Adrenal gland (tissue), 12 donors: ENCODE results near the gene FAIM. TPM values are rescaled to one million over a fixed set of nuclear protein-coding genes. Genes with fewer than 3 reads are reported as not detected.

ENCODE experiments used
- DNase-seq, 7 donors: peaks; one replicate each; pipeline ENCODE4 v3.0.0-alpha.2; 2019 to 2020
- H3K27ac ChIP-seq, 5 donors: fragments of 200-600 bp; sonication (generic) in 4 of 5; 1 replicate in 3 of 5; 2 replicates in 2 of 5; pipeline versions ENCODE4 v1.5.1 to v1.8.0; 2016 to 2020; ENCODE audit warnings: mild to moderate bottlenecking in 1 of 5
- H3K27me3 ChIP-seq: fragments of 200-600 bp; 2 replicates; pipeline ENCODE4 v1.8.0; 2021
- H3K36me3 ChIP-seq, 2 donors: fragments of 200-600 bp; replicated peaks in 1 of 2; 1 replicate in 1 of 2; 2 replicates in 1 of 2; pipeline versions ENCODE4 v1.5.1 to v1.8.0; 2018 to 2022
- H3K4me1 ChIP-seq, 2 donors: fragments of 200-600 bp; replicated peaks in 1 of 2; 1 replicate in 1 of 2; 2 replicates in 1 of 2; pipeline versions ENCODE4 v1.5.1 to v1.8.0; 2018 to 2021
- H3K4me3 ChIP-seq, 4 donors: fragments of 200-600 bp; sonication (generic) in 3 of 4; one replicate each; pipeline ENCODE4 v1.5.1; 2016 to 2018
- H3K9me3 ChIP-seq, 3 donors: fragments of 200-600 bp; sonication (generic) in 1 of 3; replicated peaks in 1 of 3; 1 replicate in 2 of 3; 2 replicates in 1 of 3; pipeline versions ENCODE4 v1.5.1 to v1.8.0; 2016 to 2021
- CTCF ChIP-seq, 6 experiments: fragments of 450-650 bp in 4 of 6; fragments of 200-600 bp in 2 of 6; sonication (generic) in 1 of 6; IDR thresholded peaks; 1 replicate in 5 of 6; 2 replicates in 1 of 6; pipeline versions ENCODE4 v1.5.1 to v1.8.0; 2016 to 2021; ENCODE audit warnings: antibody characterized with exemption in 6 of 6, mild to moderate bottlenecking in 2 of 6, moderate library complexity in 1 of 6
- POLR2A ChIP-seq, 2 donors: fragments of 450-650 bp; IDR thresholded peaks; one replicate each; pipeline ENCODE4 v1.6.1; 2017; ENCODE audit warnings: antibody characterized with exemption in 2 of 2, mild to moderate bottlenecking in 2 of 2, moderate library complexity in 1 of 2
- intact Hi-C, 2 donors: fragments of 100-400 bp; cut with DNase I; formaldehyde crosslinking; loops; one replicate each; pipeline versions ENCODE4 v1.14.1 to v1.15.0; 2022 to 2023
- polyA plus RNA-seq, 3 donors: library from polyadenylated mRNA; stranded (reverse); fragments of 200-250 nt in 2 of 3; fragments of 350-450 nt in 1 of 3; fragmentation: Illumina TruSeq in 1 of 3; extraction: RNeasy Lipid Tissue Mini Kit (QIAGEN cat#74804) in 1 of 3; gene quantifications; one replicate each; pipeline ENCODE4 v1.2.3, GENCODE V29; 2013 to 2014
- total RNA-seq, 9 donors: library from RNA; depleted of rRNA in 4 of 9; stranded (reverse); fragments of >200 nt in 4 of 9; fragments of 120-200 nt in 1 of 9; fragmentation: NEBNext Ultra II Directional in 1 of 9; extraction: Animal tissue kit (Norgen Biotek cat#: 25700) in 1 of 9; gene quantifications; one replicate each; pipeline versions ENCODE4 v1.1.0 to v1.2.4, GENCODE V29; 2013 to 2023
- donor health status: healthy with polysubstance abuse.
- donor health status: Bipolar disorder and iron deficiency.
- donor health status: DM: yes; HTN: yes; CAD: no.
- donor health status: DM: no; HTN: no; CAD: no.
- donor health status: DM: no; HTN: no; CAD: no.
- donor health status: DM: yes; HTN: yes; CAD: no.

Gene FAIM
- total and polyA plus RNA-seq, 12 donors = 5.5 to 26.5 (median 9.6) TPM

GRCh38 chr3:138682648-138683047 is 74.1 kb downstream of the FAIM start:
- intact Hi-C loops = no loop called here
- H3K36me3 ChIP-seq = no peaks in the 10 kb centered on the region
- DNase-seq = no peak
- H3K4me3 ChIP-seq = no peak overlapping the region
- no peak for TF ChIP-seq POLR2A (IDR thresholded peaks at IDR 0.05)
- no peak for TF ChIP-seq CTCF (IDR thresholded peaks at IDR 0.05)
- H3K27ac ChIP-seq = no peak overlapping the region
- H3K4me1 ChIP-seq = no peaks in the 10 kb centered on the region
- H3K9me3 ChIP-seq = no peaks in the 10 kb centered on the region
- H3K27me3 ChIP-seq = no peaks in the 10 kb centered on the region

Other genes starting within 250 kb of the FAIM start
- gene ESYT3, start 174.2 kb upstream of the FAIM start, total RNA-seq = under 1 TPM in 8 of 9 donors, not detected in 1; 0.14 to 0.78 (median 0.19) TPM
- 1 to 10 TPM in 1 of 3 donors, under 1 TPM in 2; 0.16 to 1.2 (median 0.30) TPM for gene ESYT3, start 174.2 kb upstream of the FAIM start, polyA plus RNA-seq
- gene CEP70, start 14.5 kb upstream of the FAIM start, total RNA-seq = 10 to 100 TPM in 8 of 9 donors, 1 to 10 TPM in 1; 7.8 to 26.9 (median 17.1) TPM
- gene CEP70, start 14.5 kb upstream of the FAIM start, polyA plus RNA-seq = 10 to 100 TPM in 2 of 3 donors, 1 to 10 TPM in 1; 7.9 to 19.1 (median 11.2) TPM
- 10 to 100 TPM in 8 of 9 donors, 1 to 10 TPM in 1; 7.7 to 26.0 (median 16.0) TPM for gene PIK3CB, start 226.2 kb downstream of the FAIM start, total RNA-seq
- gene PIK3CB, start 226.2 kb downstream of the FAIM start, polyA plus RNA-seq = 10 to 100 TPM in 1 of 3 donors, 1 to 10 TPM in 2; 4.6 to 17.7 (median 7.5) TPM